ENCODE data around the gene CSHL1.

GRCh38 chr17:63933598-63933997, 22.5 kb upstream of the CSHL1 start:
- TF ChIP-seq CTCF (IDR thresholded peaks at IDR 0.05) (no peak), EZH2 (IDR thresholded peaks at IDR 0.05; ENCODE audit: borderline replicate concordance, insufficient read depth, low read depth, low read length, poor library complexity, severe bottlenecking) (no peak)
